ENCODE measurements around the gene GCLC.

The GCLC gene

GRCh38 chr6:53520320-53520928, 24.5 kb downstream of the GCLC start:
- no peak for TF ChIP-seq REST (IDR thresholded peaks at IDR 0.05; ENCODE audit: low read depth)
- TF ChIP-seq TEAD4 (IDR thresholded peaks at IDR 0.05): no peak
- TF ChIP-seq ZBTB7A (IDR thresholded peaks at IDR 0.05; ENCODE audit: low read depth): no peak

- TF ChIP-seq CREB1 (IDR thresholded peaks at IDR 0.05; ENCODE audit: low read depth) (no peak), REST (IDR thresholded peaks at IDR 0.05; ENCODE audit: low read depth) (no peak), ZBTB7A (IDR thresholded peaks at IDR 0.05; ENCODE audit: low read depth) (no peak), USF1 (IDR thresholded peaks at IDR 0.05) (no peak), RAD21 (IDR thresholded peaks at IDR 0.05; ENCODE audit: low read depth) (no peak), TAF1 (IDR thresholded peaks at IDR 0.05; ENCODE audit: low read depth) (no peak), CEBPB (IDR thresholded peaks at IDR 0.05) (no peak), TCF12 (IDR thresholded peaks at IDR 0.05; ENCODE audit: low read depth) (no peak), YY1 (IDR thresholded peaks at IDR 0.05; ENCODE audit: low read depth) (no peak), FOXM1 (IDR thresholded peaks at IDR 0.05; ENCODE audit: borderline replicate concordance, low read depth) (no peak)
Observed at GRCh38 chr6:53518862-53519261, 26.0 kb downstream of the GCLC start.

GRCh38 chr6:53517021-53517420, 27.9 kb downstream of the GCLC start:
- TF ChIP-seq RAD21 (IDR thresholded peaks at IDR 0.05; ENCODE audit: low read depth): no peak
- TF ChIP-seq USF1 (IDR thresholded peaks at IDR 0.05): no peak
- no peak for TF ChIP-seq ZBTB7A (IDR thresholded peaks at IDR 0.05; ENCODE audit: low read depth)
- TF ChIP-seq FOXM1 (IDR thresholded peaks at IDR 0.05; ENCODE audit: borderline replicate concordance, low read depth): no peak
- TF ChIP-seq EP300 (IDR thresholded peaks at IDR 0.05; ENCODE audit: borderline replicate concordance): no peak
- TF ChIP-seq TEAD4 (IDR thresholded peaks at IDR 0.05): no peak
- TF ChIP-seq TCF12 (IDR thresholded peaks at IDR 0.05; ENCODE audit: low read depth): no peak
- TF ChIP-seq TAF1 (IDR thresholded peaks at IDR 0.05; ENCODE audit: low read depth): no peak
- no peak for TF ChIP-seq NFIC (IDR thresholded peaks at IDR 0.05)
- TF ChIP-seq REST (IDR thresholded peaks at IDR 0.05; ENCODE audit: low read depth): no peak
- no peak for TF ChIP-seq YY1 (IDR thresholded peaks at IDR 0.05; ENCODE audit: low read depth)
- TF ChIP-seq MAX (IDR thresholded peaks at IDR 0.05): no peak
- TF ChIP-seq EGR1 (IDR thresholded peaks at IDR 0.05): no peak
- no peak for TF ChIP-seq CREB1 (IDR thresholded peaks at IDR 0.05; ENCODE audit: low read depth)
- TF ChIP-seq CEBPB (IDR thresholded peaks at IDR 0.05): no peak

GRCh38 chr6:53514677-53515076, 30.2 kb downstream of the GCLC start:
- TF ChIP-seq YY1 (IDR thresholded peaks at IDR 0.05; ENCODE audit: low read depth): no peak

- TF ChIP-seq MAX (IDR thresholded peaks at IDR 0.05) (no peak), EGR1 (IDR thresholded peaks at IDR 0.05) (no peak), CEBPB (IDR thresholded peaks at IDR 0.05) (no peak), ZBTB7A (IDR thresholded peaks at IDR 0.05; ENCODE audit: low read depth) (no peak), YY1 (IDR thresholded peaks at IDR 0.05; ENCODE audit: low read depth) (no peak), TAF1 (IDR thresholded peaks at IDR 0.05; ENCODE audit: low read depth) (no peak), CREB1 (IDR thresholded peaks at IDR 0.05; ENCODE audit: low read depth) (no peak), TEAD4 (IDR thresholded peaks at IDR 0.05) (no peak), TCF12 (IDR thresholded peaks at IDR 0.05; ENCODE audit: low read depth) (no peak), FOXM1 (IDR thresholded peaks at IDR 0.05; ENCODE audit: borderline replicate concordance, low read depth) (no peak)
Observed at GRCh38 chr6:53513519-53513966, 31.4 kb downstream of the GCLC start.
